HEK293T (cell line): ENCODE results near the gene ACOXL.

Source experiments
- CTCF ChIA-PET: fragments of 350-600 bp; formaldehyde crosslinking; extraction: SDS; loops from one replicate; lab custom pipeline; 2021; ENCODE audit warnings: antibody characterized with exemption, inconsistent platforms; lab: Yijun Ruan, JAX
- POLR2A ChIA-PET: fragments of 350-600 bp; formaldehyde crosslinking; extraction: SDS; loops from one replicate; lab custom pipeline; 2020; ENCODE audit warnings: antibody characterized with exemption, inconsistent platforms; lab: Yijun Ruan, JAX
- DNase-seq: peaks from one replicate; pipeline ENCODE4 v3.0.0; 2012; ENCODE audit warnings: mixed read lengths; ENCODE audit errors: extremely low spot score
- ARNT ChIP-seq: fragments of 450-650 bp; IDR thresholded peaks from 2 replicates; pipeline ENCODE4 v1.6.1; 2017; ENCODE audit warnings: mild to moderate bottlenecking
- BHLHE40 ChIP-seq: fragments of 450-650 bp; IDR thresholded peaks from 2 replicates; pipeline ENCODE4 v1.6.1; 2016; ENCODE audit warnings: mild to moderate bottlenecking, moderate library complexity, borderline replicate concordance
- CTBP1 ChIP-seq: fragments of 450-650 bp; IDR thresholded peaks from 2 replicates; pipeline ENCODE4 v1.6.1; 2016; ENCODE audit warnings: borderline replicate concordance
- ELF4 ChIP-seq: fragments of 450-650 bp; IDR thresholded peaks from 2 replicates; pipeline ENCODE4 v1.6.1; 2017; ENCODE audit warnings: antibody characterized with exemption
- FOXA1 ChIP-seq: fragments of 450-650 bp; IDR thresholded peaks from 2 replicates; pipeline ENCODE4 v1.6.1; 2016; ENCODE audit warnings: mild to moderate bottlenecking
- FOXK2 ChIP-seq: fragments of 450-650 bp; IDR thresholded peaks from 2 replicates; pipeline ENCODE4 v1.6.1; 2016; ENCODE audit warnings: mild to moderate bottlenecking
- FOXM1 ChIP-seq: fragments of 450-650 bp; IDR thresholded peaks from 2 replicates; pipeline ENCODE4 v1.6.1; 2017; ENCODE audit warnings: mild to moderate bottlenecking, borderline replicate concordance
- HDGF ChIP-seq: fragments of 450-650 bp; IDR thresholded peaks from 2 replicates; pipeline ENCODE4 v1.6.1; 2017; ENCODE audit warnings: antibody characterized with exemption, borderline replicate concordance
- L3MBTL2 ChIP-seq: fragments of 450-650 bp; conservative IDR thresholded peaks from 2 replicates; pipeline ENCODE4 v1.6.1; 2016; ENCODE audit warnings: mild to moderate bottlenecking
- LEF1 ChIP-seq: fragments of 450-650 bp; IDR thresholded peaks from 2 replicates; pipeline ENCODE4 v1.6.1; 2017; ENCODE audit warnings: mild to moderate bottlenecking, borderline replicate concordance
- NFRKB ChIP-seq: fragments of 450-650 bp; IDR thresholded peaks from 2 replicates; pipeline ENCODE4 v1.6.1; 2016; ENCODE audit warnings: mild to moderate bottlenecking, moderate library complexity
- SP1 ChIP-seq: fragments of 450-650 bp; IDR thresholded peaks from 2 replicates; pipeline ENCODE4 v1.6.1; 2017
- SUZ12 ChIP-seq: fragments of 450-650 bp; IDR thresholded peaks from 2 replicates; pipeline ENCODE4 v1.6.1; 2016; ENCODE audit warnings: mild to moderate bottlenecking
- TARDBP ChIP-seq: fragments of 450-650 bp; IDR thresholded peaks from 2 replicates; pipeline ENCODE4 v1.6.1; 2016
- ZNF384 ChIP-seq: fragments of 450-650 bp; IDR thresholded peaks from 2 replicates; pipeline ENCODE4 v1.6.1; 2016
- TF ChIP-seq, protein P1 (sequence below): fragments of 450-650 bp; IDR thresholded peaks from 2 replicates; pipeline ENCODE4 v1.6.1; 2016

ACOXL gene

DNA sequence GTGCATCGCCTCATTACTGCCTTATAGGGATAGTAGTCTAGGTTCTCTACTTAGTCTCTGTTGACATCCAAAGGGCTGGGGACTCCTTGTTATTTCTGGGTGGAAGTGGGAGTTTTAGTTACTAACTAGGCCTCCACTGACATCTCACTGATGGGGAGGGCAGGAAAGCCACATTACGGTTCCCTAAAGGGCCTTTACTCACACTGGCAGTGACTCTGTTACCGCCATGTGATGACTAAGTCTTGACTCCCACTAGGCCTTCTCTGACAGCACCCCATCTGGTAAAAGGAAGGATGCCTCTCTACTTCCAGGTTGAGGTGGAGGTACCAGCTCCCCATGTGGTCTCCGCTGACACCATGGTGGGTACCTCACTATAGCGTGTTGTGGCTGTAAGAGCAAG, 374.3 kb downstream of the ACOXL start:
- DNase-seq, result no peak
- TF ChIP-seq NFRKB (no peak), SP1 (no peak), ARNT (no peak), CTBP1 (no peak), TARDBP (no peak), ELF4 (no peak)
- ChIA-PET CTCF (no interaction called here), POLR2A (no interaction called here)

DNA sequence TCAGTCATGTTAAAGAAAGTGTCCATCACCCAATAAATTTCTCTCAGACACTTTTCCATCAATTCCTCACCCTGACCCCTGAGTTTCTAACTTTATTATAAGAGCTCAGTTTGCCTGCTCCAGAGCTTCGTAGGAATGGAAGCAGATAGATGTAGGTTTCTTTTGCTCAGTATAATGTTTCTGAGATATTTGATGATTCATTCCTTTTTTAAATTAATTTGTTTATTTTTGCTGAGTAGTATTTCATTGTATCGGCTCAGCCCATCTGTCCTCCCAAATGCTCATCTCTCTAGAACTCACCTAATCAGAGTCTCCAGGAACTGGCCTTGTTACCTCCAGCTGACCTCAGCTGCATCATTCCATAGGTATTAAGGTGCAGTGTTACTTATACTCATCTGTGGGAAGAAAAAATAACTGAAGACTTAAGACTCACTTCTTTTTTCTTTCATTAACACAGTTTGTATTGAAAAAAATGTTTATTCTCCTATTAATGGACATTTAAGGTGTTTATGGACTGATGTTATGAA, 376.4 kb downstream of the ACOXL start:
- DNase-seq, result no peak
- POLR2A ChIA-PET, result no interaction called here
- TF ChIP-seq L3MBTL2 (no peak), CTBP1 (no peak), FOXK2 (no peak), ARNT (no peak), SUZ12 (no peak), FOXM1 (no peak), HDGF (no peak), TARDBP (no peak), ELF4 (no peak), BHLHE40 (no peak), NFRKB (no peak), ZNF384 (no peak), LEF1 (no peak), FOXA1 (no peak), SP1 (no peak)
- TF ChIP-seq, protein P1, sequence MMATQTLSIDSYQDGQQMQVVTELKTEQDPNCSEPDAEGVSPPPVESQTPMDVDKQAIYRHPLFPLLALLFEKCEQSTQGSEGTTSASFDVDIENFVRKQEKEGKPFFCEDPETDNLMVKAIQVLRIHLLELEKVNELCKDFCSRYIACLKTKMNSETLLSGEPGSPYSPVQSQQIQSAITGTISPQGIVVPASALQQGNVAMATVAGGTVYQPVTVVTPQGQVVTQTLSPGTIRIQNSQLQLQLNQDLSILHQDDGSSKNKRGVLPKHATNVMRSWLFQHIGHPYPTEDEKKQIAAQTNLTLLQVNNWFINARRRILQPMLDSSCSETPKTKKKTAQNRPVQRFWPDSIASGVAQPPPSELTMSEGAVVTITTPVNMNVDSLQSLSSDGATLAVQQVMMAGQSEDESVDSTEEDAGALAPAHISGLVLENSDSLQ, result no peak
- CTCF ChIA-PET, result no interaction called here

DNA sequence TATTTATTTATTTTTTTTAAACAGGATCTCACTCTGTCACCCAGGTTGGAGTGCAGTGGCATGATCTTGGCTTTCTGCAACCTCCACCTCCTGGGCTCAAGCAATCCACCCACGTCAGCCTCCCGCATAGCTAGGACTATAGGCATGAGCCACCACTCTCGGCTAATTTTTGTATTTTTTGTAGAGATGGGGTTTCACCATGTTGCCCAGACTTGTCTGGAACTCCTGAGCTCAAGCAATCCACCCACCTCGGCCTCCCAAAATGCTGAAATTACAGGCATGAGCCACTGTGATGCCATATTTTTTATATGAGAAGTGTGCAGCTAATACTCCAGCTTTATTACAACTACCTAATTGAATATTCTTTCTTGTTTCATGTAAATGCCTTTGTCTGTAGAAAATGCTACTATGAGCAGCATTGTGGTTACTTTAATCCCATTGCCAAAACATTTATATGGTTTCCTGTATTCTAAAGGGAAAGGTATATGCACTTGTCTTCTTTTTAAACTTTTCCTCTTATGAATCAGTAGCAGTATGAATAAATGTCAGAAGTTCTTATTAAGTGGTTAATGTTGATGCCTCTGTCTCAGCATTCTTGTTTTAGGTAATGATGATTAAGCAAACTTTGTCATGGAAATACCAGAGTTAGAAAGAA, 378.9 kb downstream of the ACOXL start:
- ChIA-PET CTCF (no interaction called here), POLR2A (interaction anchor here (1.6 kb wide), 1 partner anchor 9 kb away, joined by 6 read pairs; the partner anchor contains the start of gene BCL2L11)
- no peak for DNase-seq
- TF ChIP-seq ELF4, result no peak
- TF ChIP-seq BHLHE40, result no peak
- TF ChIP-seq SP1, result no peak
- no peak for TF ChIP-seq SUZ12
- no peak for TF ChIP-seq NFRKB
- TF ChIP-seq ARNT, result no peak
- TF ChIP-seq CTBP1, result no peak
- no peak for TF ChIP-seq FOXM1
- TF ChIP-seq L3MBTL2, result no peak
- TF ChIP-seq ZNF384, result no peak
- no peak for TF ChIP-seq LEF1
- TF ChIP-seq, protein P1, result no peak
- TF ChIP-seq FOXA1, result no peak
- TF ChIP-seq FOXK2, result no peak
- TF ChIP-seq TARDBP, result no peak
- no peak for TF ChIP-seq HDGF

DNA sequence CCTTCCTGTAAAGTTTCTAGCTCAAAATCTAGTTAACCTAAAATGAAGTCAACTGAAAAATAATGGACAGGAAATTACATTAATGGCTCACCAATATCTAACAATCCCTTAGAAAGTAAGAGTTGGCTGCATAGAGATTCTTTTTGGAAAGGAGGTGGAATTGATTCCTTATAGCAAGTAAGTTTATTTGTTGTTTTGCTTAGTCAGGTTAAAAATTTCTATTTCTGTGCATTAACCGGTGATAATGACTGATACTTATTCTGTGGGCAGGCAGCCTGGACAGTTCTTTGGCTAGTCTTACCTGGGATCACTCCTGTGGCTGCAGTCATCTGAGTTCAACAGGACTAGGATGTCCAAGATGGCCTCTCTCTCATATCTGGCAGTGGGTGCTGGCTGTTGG, 381.5 kb downstream of the ACOXL start:
- no peak for TF ChIP-seq NFRKB
- no peak for TF ChIP-seq FOXM1
- no peak for TF ChIP-seq SP1
- TF ChIP-seq, protein P1, result no peak
- TF ChIP-seq LEF1, result no peak
- TF ChIP-seq BHLHE40, result no peak
- TF ChIP-seq L3MBTL2, result no peak
- no peak for TF ChIP-seq ELF4
- TF ChIP-seq ARNT, result no peak
- no peak for TF ChIP-seq SUZ12
- ChIA-PET POLR2A (no interaction called here), CTCF (no interaction called here)
- DNase-seq, result no peak

DNA sequence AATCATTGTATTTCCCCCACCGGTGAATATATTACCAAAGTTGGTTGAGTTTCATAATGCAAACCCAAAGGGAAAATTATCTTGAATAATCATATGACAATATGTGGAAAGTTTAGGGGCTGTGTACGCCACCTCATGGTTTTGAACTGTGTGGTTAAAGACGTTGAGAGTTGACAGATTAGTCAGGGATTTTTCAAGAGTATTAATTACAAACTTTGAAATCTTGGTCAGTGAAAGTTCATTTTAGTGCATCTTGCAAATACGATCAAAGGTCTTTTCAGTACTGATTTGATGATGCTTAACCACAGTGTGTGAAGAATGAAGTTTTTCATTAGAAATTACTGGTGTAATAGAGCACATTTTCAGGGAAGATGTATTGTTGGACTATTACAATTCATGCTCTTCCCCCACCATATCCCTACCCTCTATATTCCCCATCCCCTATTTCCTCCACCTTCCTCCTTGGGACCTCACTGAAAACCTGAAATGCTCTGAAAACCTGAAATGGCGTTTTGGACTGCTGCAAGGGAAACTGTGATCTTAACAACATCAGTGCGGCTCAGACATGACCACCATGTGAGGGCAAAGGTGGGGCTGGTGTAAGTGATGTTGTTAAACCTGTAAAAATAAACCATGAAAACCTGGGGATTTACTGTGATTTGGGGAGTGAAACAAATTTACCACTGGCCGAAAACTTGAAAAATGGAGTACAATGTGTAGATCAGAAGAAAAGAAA, 383.8 kb downstream of the ACOXL start:
- CTCF ChIA-PET, result interaction anchor here (1.1 to 1.2 kb wide), 2 partner anchors 20 to 70 kb away, joined by 3 to 4 read pairs; no protein-coding TSS in a partner anchor
- TF ChIP-seq SP1 (no peak), HDGF (no peak), L3MBTL2 (no peak), ELF4 (no peak), FOXM1 (no peak), FOXA1 (no peak)
- TF ChIP-seq, protein P1, result no peak
- no peak for DNase-seq
- POLR2A ChIA-PET, result no interaction called here
